Stimulated activated CD8-positive, alpha-beta memory T cell treated with anti-CD3 and anti-CD28 coated beads, Interleukin-15, amount 100 ng/mL, for 1 hour (primary cell): Measurements from ENCODE around the gene LGSN.
"Not testable (repeated sequence)": the region's sequence is repeated elsewhere in the genome, so short reads cannot be mapped to it uniquely, and the experiment has no call there.

Source experiments
- DNase-seq: peaks from one replicate; pipeline ENCODE4 v3.0.0-alpha.2; 2020; ENCODE audit warnings: low read depth

Gene LGSN

GRCh38 chr6:63230511-63230910 lies 89.3 kb downstream of the LGSN start:
- DNase-seq: not testable (repeated sequence)

GRCh38 chr6:63230027-63230426 lies 89.8 kb downstream of the LGSN start:
- DNase-seq: not testable (repeated sequence)

- DNase-seq: not testable (repeated sequence)
These were observed 91.6 kb downstream of the LGSN start for GRCh38 chr6:63227928-63228894.

- DNase-seq: not testable (repeated sequence)
These were observed 93.8 kb downstream of the LGSN start for GRCh38 chr6:63225987-63226386.
